Measurements from ENCODE around the gene KRTAP5-2.
A peak's percentile ranks its signal among the peaks of the same experiment; 100 is the strongest.
"Not testable (repeated sequence)": the region's sequence is repeated elsewhere in the genome, so short reads cannot be mapped to it uniquely, and the experiment has no call there.

KRTAP5-2 gene

DNA sequence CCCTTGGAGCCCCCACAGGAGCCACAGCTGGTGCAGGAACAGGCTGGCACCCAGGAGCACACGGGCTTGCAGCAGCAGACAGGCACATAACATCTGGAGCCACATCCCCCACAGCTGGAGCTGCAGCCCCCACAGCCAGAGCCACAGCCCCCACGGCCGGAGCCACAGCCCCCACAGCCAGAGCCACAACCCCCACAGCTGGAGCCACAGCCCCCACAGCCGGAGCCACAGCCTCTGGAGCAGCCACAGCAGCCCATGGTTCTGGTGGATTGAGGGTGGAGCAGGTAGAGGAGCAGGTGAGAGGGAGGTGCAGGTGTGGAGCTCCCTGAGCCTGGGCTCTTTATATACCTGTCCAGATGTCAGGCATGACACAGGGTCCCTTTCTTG, at the start of gene KRTAP5-2:
KRTAP5-2 (minus strand) TSS at position 301 of the 387 bp plus-strand sequence; CDS start at position 257, 44 bp downstream.
- DNase-seq = no peak

GRCh38 chr11:1646540-1646939, 48.4 kb upstream of the KRTAP5-2 start:
- not testable (repeated sequence) for DNase-seq

GRCh38 chr11:1645357-1645821, 47.3 kb upstream of the KRTAP5-2 start:
- DNase-seq = no peak

DNA sequence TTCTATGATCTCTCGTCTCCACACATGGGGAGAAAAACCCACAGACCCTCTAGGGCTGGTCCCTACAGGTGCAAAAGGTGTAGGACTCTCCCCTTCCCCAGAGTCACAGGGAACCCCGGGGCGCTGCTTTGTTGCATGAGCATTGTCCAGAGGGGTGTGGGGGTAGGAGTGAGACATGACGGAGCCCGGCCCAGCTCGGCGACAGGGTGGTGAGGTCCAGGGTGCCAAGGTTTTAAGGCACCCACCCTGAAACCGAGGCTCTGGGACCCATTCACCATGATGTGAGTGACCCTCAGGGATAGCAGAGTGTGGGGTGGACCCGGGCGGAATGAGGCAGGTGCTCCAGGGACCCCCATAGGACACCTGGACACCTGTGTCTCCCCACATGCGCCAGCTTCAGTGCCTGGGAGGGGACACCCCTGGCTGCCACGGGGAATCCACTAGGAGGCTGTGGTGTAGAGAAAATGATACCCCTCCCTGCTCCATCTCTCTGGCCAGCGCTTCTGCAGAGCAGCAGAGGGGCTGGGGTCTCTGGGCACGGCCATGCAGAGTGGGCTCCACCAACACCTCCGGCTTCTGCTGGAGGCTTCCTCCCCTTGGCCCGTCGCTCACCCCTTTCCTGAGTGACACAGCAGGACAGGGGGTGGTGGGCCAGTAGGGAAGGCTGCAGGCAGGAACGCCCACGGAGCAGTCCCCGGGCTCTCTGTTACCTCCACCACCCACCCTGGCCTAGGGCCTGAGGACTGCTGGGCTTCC, 46.7 kb upstream of the KRTAP5-2 start:
- DNase-seq = no peak

- no peak for DNase-seq
Measured at GRCh38 chr11:1643146-1643690, 45.1 kb upstream of the KRTAP5-2 start.

GRCh38 chr11:1642288-1643145, 44.4 kb upstream of the KRTAP5-2 start:
- DNase-seq = no peak

DNA sequence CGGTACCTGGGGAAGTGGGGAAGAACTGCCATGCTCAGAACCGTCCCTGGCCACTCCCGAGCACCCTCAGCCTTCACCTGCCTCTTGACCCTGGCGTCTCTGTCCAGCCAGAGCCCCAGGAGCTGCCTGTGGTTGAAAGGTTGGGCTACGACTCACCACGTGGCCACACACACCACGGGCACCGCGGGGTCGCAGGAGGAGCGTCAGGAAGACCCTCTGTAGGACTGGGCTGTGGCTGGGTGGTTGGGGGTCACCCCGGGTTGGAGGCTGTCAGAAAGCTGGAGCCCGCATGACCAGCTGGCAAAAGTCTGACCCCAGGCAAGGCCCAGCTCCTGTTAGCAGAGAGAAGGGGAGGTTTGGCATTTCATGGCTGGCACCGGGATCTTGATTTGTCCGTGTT, 43.0 kb upstream of the KRTAP5-2 start:
- no peak for DNase-seq

GRCh38 chr11:1640076-1640946, 42.2 kb upstream of the KRTAP5-2 start:
- DNase-seq = peak in 1 of 2 donors; percentile 23

- DNase-seq = no peak
Measured at GRCh38 chr11:1639666-1640065, 41.6 kb upstream of the KRTAP5-2 start.

- DNase-seq = no peak
Measured at GRCh38 chr11:1639102-1639620, 41.1 kb upstream of the KRTAP5-2 start.

DNA sequence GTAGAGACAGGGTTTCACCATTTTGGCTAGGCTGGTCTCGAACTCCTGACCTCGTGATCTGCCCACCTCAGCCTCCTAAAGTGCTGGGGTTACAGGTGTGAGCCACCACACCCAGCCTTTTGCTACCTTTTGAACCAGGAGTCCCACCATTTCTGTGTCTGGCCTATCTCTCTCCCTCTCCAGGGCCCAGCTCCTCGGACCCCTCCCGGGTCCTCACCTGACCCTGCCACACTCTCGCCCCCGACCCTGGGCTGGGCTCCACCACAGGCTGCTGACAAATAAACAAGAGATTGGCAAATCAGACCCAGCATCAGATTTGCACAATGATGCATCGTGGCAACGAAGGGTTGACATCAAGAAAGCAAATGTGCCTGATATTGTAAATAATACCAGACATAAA, 40.2 kb upstream of the KRTAP5-2 start:
- DNase-seq = no peak

- no peak for DNase-seq
Measured at GRCh38 chr11:1637628-1638027, 39.5 kb upstream of the KRTAP5-2 start.

DNA sequence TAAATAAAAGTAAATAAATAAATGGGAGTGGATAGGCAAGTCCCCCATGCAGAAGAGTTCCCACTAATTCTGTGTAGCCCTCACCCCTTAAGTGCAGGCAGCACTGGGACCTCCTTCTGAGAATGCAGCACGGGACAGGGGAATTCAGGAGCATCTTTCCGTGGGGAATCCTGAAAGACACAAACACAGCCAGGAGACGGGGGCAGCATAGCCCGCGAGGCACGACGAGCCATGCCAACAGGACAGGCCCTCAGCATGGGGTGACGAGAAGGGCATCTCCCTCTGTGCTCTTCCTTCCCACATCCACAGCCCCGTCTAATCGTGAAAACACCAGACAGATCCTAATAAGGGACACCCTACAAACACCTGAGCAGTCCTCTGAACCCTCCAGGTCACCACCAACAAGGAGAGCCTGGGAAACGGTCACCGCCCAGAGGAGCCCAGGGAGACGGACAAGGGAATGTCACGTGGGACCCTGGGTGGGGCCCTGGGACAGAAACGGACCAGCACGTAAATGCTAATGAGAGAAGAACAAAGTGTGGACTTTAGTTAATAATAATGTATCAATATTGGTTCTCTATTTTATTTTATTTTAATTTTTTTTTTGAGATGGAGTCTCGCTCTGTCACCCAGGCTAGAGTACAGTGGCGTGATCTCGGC, 38.3 kb upstream of the KRTAP5-2 start:
- no peak for DNase-seq

DNA sequence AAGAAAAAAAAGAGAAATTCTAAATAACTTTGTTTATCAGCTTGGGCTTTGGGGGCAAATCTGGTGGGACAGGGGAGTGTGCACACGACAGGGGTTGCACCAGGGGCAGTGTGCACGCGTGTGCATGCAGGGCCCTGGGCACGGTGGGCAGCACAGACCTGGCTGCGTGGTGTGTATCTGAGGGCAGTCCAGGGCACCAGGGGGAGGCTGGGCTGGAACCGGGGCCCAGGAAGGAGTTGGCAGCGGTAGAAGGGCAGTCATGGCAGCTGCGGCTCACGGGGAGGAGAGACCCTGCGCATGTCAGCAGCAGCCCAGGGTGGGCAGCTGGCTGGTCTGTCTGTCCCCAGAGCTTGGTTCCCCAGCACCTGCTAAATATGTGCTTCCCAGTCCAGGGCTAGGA, 35.8 kb upstream of the KRTAP5-2 start:
- no peak for DNase-seq

- no peak for DNase-seq
Measured at GRCh38 chr11:1632053-1632714, 34.1 kb upstream of the KRTAP5-2 start.

GRCh38 chr11:1631066-1631568, 33.0 kb upstream of the KRTAP5-2 start:
- no peak for DNase-seq

- DNase-seq = no peak
Measured at GRCh38 chr11:1630271-1630670, 32.2 kb upstream of the KRTAP5-2 start.

DNA sequence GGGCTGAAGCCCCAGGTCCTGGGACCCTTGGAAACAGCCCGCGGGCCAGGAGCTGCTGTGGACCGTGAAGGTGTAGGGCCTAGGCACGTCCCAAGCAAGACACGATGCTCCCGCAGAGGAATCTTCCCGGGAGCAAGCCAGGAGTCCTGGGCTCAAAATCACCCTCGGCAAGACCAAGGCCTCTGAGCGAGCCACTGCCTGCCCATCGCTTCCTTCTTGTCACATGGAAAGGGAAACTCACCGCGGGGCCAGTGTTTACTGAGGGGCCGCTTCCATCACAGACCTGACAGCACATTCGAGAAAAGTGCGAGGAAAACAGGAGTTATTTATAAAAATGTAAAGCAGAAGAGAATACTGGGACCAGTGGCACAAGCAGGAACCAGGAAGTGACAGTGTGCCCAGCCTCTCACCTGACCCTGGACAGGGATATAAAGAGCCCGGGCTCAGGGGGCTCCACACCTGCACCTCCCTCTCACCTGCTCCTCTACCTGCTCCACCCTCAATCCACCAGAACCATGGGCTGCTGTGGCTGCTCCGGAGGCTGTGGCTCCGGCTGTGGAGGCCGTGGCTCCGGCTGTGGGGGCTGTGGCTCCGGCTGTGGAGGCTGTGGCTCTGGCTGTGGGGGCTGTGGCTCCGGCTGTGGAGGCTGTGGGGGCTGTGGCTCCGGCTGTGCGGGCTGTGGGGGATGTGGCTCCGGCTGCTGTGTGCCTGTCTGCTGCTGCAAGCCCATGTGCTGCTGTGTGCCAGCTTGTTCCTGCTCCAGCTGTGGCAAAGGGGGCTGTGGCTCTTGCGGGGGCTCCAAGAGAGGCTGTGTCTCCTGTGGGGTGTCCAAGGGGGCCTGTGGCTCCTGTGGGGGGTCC, 31.5 kb upstream of the KRTAP5-2 start, which contains the start of gene KRTAP5-5:
KRTAP5-5 (plus strand) TSS at position 450 of the 860 bp plus-strand sequence; CDS start at position 516, 66 bp downstream.
- no peak for DNase-seq

- DNase-seq = peak; percentile 51 to 61
Measured at GRCh38 chr11:1628506-1629325, 30.6 kb upstream of the KRTAP5-2 start.
